GM18519 (cell line): Measurements from ENCODE around the gene PALLD.
A peak's percentile ranks its signal among the peaks of the same experiment; 100 is the strongest.

ENCODE experiments used
- ATAC-seq: cut with Tn5 transposase; IDR thresholded peaks from one replicate; pipeline ENCODE4 v1.9.1; 2021; ENCODE audit warnings: mild to moderate bottlenecking, moderate library complexity; ENCODE audit not compliant: unreplicated experiment, low FRiP score

PALLD gene

DNA sequence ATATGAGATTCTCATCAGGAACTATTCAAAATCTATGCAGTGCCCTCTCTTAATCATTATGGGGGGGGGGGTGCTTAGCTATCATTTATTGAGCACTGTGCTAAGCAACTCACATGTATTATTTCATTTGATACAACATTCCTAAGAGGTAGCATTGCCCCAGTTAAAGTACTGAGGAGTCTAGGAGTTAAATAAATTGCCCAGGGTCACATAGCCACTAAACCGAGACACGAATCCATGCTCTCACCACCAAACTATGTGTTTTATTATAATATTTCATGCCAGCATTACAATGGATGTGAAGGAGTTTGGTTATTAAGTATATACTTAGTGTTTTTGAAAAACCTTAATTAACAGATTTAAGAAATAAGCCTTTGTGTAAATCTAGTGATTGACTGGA lies 381.8 kb downstream of the PALLD start:
- ATAC-seq = no peak

DNA sequence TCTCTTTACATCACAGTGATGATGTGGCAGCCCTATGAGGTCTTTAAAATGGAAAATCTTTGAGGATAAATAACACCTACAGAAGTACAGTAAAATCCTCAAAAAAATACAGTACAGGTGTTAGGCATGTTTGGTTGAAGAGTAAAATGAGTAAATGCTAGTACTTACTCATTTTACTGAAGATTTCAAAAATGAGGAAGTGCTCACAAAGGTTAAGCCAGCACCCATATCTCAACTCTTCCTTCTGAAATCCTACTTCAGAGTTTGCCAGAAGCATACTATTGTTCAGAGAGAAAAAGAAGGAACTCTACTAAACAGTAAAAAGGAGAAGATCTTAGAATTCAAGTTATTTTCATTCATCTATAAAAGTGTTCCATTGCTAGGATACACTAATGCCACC lies 382.3 kb downstream of the PALLD start:
- ATAC-seq = peak; percentile 57

DNA sequence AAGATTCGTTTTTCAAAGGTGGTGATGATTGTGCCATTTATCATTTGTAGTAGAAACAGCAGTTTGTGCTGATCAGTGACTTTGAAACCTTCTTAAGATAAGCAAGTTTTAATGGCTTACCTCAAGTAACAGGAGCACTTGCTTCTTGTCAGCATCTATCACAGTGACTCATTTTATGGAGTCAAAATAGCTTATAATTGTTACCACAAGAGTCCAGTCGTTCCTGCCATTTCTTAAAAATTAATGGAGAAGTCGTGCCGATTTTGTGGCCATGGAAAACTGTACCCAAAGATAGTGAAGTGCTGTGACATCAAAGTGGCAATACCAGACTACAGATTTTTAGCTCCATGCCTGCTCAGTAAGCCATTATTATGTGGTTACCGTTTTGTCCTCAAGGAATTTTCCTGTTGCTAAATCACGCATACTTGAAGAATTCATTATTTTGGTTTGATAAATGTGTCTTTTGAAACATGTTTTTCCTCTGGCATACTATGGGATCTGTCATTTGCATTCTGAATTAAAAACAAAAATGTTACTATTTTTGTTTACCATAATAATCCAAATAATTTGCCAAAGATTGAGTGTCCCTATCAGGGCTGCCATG lies 383.3 kb downstream of the PALLD start:
- no peak for ATAC-seq

DNA sequence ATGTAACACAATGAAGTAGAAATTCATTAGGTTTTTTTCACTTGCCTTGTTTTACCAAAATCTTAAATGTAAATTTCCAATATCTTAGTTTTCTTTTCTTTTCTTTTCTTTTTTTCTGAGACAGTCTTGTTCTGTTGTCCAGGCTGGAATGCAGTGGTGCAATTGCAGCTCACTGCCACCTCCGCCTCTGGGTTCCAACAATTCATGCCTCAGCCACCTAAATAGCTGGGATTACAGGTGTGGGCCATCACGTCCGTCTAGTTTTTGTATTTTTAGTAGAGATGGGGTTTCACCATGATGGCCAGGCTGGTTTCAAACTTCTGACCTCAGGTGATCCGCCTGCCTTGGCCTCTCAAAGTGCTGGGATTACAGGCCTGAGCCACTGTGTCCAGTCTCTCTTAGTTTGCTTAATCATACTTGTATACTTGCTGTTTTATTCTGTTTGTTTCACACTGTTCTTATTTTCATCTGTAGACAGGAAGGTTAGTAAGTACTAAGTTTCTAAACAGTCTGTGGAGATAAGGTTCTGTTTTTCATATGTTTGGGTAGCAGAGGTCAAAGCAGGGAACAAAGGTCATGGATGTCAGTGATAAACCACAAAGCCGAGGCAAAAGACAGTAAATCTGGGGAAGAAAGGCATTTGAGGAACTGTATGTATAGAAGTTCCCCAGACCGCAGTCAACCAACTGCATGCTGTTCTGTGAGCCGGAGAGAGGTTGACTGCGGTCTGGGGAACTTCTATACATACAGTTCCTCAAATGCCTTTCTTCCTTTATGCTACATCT lies 384.2 kb downstream of the PALLD start:
- no peak for ATAC-seq

DNA sequence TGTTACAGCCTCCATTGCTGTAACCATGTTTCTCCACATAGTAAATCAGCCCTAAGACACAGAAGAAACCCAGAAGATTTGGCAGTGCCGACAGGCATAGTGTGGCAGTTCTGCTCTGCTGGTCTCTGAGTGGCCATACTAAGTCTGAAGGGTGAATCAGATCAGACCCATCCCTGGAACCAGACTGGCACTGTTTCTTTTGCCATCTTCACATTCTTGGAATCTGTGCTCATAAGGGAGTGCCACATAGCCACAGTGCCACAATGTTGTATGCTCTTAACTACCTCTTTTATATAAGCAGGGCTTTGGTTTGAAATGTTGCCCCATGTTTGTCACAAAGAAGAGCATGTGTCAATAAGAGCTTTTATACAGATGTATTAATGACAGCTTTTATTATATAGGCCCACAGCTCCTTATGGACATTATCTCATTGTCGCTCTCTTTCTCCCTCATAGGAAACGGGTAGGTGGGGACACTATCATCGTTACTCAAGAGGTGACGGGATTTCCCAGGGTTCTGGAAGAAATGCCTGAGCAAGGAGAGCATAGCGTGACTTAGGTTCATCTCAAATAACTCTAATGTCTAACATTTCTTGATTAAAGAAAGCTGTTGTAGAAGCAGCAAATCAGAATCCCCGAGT lies 385.0 kb downstream of the PALLD start:
- no peak for ATAC-seq

DNA sequence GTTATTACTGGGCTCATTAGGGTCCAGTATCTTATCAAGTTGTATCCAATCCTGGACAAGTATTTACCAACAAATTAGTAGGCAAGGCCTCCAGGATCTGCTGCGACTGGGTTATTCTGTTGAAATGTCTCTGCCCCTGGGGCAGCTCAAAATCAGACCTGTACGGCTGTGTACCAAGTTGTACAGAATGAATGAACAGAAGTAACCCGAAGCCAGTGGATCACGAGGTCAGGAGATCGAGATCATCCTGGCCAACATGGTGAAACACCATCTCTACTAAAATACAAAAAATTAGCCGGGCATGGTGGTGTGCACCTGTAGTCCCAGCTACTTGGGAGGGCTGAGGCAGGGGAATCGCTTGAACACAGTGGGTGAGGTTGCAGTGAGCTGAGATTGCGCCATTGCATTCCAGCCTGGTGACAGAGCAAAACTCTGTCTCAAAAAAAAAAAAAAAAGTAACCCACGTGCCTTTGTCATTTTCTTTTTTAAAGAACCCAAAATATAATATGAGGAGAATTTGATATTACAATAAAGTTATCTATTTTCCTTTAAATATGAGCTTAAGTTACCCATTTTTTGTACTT lies 385.9 kb downstream of the PALLD start:
- no peak for ATAC-seq

DNA sequence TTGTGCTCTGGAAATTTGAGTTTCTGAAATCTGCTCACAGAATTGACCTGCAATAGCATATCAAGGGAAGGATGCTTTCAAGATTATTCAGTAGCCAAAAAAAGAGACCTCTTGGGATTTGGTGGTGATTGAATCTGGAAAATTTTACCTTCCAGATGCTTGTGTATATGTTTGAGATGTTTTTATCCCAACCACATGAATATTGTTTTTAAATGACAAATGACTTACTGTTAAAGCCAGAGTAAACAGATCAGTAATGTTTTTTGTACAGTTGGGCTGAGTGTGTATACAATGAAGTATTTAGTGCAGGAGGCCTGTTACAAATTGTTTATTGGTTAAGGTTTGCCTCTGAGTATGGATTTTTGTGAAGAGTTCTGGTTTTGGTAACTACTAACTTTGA lies 386.7 kb downstream of the PALLD start:
- ATAC-seq = no peak

DNA sequence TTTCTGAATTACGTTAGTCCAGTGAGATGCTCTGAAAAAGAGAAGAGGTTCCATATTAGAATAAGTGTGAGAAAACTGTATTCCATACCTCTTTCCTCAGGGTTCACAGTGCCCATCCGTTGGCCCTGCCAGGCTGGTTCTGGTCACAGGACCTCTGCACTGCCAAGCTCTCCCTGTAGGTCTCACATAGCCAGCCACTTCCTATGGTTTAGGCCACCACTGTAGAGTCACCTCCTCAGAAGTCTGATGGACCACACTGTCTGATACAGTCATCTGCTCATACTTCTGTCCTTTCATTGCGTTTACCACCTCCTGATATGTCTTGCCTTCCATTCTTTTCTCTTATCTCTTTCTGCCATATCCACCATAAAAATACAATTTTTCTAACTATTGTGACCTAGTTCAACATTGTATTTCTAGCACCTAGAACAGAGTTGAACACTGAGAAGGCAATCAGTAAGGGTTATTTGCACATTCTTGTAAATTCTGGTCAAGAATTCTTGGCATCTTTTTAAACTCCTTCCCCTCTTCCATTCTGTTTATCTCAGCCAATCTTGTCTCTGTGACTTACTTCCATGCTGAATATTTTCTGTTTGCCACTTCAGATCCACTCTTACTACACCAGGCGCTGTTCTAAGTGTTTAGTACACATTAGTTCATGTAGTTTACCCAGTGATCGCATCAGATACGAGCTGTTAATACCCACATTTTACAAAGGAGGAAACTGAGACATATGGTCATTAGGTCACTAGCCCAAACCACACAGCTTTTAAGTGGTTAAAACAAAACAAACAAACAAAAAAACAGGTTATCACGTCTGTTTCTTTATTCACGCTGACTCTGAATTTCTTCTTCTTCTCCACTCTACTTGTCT lies 387.6 kb downstream of the PALLD start:
- ATAC-seq = no peak

DNA sequence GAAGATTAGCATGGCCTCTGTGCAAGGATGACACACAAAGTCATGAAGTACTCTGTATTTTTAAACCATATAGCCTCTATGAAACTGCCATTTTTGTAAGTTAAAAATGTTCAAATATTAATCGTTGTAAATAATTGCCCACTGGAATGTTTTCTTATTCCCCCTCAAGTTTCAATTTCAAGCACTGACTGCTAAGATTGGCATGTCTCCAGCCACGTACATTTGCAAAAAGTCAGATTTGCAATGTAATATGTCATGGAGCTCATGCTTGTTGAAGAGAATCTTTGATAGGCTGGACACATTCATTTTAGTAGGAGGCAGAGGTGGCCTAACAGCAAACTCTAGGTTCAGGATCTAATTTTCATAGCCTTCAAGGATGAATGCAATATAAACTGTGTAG lies 388.5 kb downstream of the PALLD start:
- ATAC-seq = no peak

DNA sequence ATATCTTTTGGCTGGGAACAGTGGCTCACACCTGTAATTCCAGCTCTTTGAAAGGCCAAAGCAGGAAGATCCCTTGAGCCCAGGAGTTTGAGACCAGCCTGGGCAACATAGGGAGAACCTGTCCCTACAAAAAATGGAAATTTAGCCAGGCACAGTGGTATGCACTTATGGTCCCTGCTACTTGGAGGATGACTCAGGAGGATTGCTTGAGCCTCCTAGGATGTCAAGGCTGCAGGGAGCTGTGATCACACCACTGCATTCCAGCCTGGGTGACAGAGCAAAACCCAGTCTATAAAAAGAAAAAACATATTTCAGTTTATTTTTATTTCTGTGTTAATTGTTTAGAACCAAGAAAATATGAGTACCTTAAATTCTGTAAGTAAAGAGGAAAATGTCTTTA lies 389.5 kb downstream of the PALLD start:
- no peak for ATAC-seq

DNA sequence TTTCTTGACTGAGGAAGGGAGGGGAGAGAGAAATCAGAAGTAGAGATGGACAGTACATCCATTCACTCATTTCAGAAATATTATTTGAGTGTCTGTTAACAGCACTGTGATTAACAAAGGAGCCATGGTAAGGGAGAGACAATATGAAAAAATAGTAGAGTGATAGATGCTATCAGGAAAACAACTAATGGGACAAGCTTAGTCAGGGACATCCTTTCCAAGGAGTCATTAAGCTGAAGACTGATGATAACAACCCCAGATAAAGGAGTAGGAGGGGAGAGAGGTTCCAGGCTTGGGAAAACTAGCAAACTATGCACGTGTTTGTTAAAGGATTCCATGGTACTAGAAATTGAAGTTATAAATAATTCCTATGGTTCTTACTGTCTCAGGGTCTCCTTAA lies 391.0 kb downstream of the PALLD start:
- ATAC-seq = no peak

DNA sequence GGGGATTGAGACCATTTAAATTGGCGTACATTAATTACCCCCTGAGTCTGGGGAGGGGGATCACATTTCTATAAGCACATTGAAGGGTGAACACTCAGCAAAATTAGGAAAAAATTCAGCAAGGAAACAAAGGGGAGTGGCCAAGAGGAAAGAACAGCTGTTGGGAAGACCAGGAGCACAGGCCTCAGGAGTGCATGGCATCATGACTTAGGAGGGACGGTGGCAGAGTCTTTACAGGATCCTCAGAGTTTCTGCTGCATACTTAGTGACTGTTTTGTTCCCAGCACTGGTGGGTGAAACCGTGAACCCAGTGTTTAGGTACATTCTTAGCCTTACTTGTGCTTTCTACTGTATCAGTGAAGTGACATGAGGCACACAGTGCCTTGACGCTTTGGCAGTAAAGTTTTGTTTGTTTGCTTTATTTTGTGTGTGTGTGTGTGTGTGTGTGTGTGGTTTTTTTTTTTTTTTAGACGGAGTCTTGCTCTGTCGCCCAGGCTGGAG lies 391.9 kb downstream of the PALLD start:
- no peak for ATAC-seq

DNA sequence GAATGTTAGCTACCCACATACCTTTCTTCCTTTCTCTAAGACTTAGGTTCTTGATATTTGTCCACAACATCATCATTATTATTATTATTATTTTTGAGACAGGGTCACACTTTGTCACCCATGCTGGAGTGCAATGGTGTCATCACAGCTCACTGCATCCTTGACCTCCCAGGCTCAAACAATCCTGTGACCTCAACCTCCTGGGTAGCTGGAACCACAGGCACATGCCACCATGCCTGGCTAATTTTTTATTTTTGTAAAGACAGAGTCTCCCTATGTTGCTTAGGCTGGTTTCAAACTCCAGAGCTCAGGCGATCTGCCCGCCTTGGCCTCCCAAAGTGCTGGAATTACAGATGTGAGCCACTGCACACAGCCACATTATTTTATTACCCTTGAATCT lies 394.2 kb downstream of the PALLD start:
- no peak for ATAC-seq

DNA sequence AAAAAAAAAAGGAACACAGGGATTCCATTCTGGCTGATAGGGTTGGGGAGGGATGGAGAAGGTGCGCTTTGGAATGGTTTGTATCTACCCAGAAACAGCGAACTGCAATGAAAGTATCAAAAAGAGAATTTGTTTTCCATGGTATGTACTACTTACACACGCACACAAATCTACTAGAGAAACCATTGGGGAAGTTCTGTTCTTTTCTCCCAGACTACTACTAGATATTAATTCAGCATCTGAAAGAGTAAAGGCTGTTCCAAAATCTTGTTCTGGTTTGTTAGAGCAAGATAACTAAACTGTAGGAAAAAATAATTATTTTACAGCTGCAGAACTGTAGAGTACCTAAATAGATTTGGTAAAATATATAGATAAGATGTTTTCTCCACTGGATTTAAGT lies 394.8 kb downstream of the PALLD start:
- ATAC-seq = no peak

DNA sequence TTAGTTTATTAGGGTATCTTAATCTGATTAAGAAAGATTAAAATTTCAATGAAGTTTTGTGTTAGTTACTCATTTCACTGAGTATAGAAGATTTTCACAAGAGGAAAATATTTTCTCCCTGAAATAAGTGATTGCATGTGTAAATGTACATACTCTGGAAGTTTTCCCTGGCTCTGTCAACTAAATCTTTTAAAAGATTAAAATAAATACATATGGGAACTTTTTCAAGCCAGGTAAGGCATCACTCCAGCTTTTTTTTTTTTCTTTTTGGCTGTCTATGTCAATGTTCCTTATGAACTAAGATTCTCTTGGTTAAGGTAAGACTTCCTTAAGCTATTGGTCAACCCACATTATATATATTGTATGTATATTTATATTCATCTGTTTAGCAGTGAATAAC lies 395.6 kb downstream of the PALLD start:
- ATAC-seq = no peak

DNA sequence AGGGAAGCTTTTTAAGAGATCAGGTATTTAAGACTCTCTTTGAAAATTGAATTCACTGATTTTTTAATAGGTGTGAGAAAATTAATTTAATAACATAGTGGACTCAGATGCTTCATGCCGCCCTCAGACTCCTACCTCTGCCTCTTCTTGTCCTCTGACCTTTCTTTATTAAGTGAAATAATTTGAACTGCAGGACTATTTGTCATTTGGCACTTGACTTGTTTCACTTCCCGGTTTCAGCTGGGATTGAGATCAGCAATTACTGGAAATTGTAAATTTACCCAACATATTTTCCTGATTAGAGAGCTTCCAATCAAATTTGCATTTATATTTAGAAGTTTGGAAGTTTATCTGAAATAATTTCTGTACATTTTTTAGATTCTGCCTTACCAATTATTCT lies 396.4 kb downstream of the PALLD start:
- ATAC-seq = no peak

DNA sequence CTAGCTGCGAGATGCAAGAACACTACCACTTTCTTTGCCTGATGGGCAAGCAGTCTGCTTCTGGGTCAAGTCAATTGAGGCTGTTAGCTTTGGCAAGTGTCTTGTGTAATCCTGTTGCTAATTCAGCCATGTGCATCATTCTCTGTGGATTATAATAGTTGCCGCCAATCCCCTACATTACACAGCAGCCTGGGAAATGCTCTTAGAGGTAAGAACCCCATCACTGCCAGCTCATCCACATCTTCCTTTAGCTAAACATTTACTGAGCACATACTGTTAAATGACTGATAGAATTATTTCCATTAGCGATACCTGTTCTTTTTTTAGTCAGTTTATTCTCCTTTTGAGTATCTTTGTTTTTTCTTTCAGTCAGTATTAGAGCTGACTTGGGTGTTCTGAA lies 397.0 kb downstream of the PALLD start:
- ATAC-seq = no peak

DNA sequence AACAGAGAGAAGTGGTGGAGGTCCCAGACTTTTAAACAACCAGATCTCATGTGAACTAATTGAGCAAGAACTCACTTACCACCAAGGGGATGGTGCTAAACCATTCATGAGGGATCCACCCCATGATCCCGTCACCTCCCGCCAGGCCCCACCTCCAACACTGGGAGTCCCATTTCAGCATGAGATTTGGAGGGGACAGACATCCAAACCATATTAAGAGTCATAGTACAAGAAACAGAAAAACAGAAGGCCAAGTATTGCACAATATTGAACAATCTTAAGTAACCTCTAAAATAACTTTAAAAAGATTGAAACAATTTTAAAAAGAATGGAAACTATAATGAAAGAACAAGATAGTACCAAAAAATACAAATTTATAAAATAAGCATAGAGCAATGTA lies 403.2 kb downstream of the PALLD start:
- no peak for ATAC-seq

DNA sequence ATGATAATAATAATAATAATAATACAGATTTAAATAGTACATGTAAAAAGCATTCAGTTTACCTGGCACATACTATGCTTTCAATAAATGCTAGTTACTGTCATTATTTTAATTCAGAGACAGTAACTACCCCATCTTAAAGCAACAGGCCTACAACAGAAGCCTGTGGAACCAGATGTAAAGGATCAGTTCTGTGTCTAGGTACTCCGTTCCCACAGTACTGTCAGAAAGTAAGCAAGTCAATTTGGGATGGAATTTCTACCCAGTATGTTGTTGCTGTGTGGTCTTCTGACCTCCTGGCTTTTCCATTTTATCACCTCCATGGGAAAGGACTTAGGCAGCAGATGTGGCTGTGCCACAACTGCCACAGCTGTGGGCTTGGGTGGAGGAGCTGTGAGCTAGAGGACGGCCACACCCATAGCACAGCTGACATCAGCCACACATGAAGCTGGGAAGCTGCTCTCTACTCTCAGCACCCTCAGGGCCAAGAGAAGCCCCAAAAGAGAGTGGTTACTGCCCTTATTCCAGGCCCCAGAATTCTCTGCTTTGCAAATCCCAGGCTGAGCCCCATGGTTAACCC lies 410.4 kb downstream of the PALLD start:
- ATAC-seq = no peak

DNA sequence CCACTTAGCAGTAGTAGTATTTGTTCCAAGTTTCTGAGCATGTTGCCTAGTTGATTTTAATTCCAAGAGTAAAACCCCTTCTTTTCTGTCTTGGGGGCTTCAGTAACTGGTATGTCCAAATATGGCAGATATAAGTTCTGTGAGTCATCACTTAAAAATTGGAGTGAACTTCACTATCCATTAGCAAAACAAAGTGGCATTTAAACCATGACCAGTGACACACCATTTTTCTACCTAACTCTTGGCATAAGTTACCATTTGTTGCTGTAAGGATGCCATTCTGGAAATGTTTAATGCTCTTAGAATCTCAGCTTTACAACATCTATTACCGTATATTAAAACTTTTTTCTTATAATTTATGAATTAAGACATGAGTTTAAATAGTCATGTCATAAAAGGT lies 411.2 kb downstream of the PALLD start:
- no peak for ATAC-seq
